Tongue (tissue), 2 donors: ENCODE measurements around the gene HHAT. TPM values are rescaled to one million over a fixed set of nuclear protein-coding genes. Genes with fewer than 3 reads are reported as not detected.
A peak's percentile ranks its signal among the peaks of the same experiment; 100 is the strongest.

Experiments used
- DNase-seq: peaks from one replicate; pipeline ENCODE4 v3.0.0-alpha.2; 2015
- total RNA-seq: library from RNA; depleted of rRNA; stranded (reverse); fragments of >200 nt; gene quantifications from one replicate; pipeline ENCODE4 v1.2.3, GENCODE V29; 2014

HHAT gene
- total RNA-seq, 1 donor from 2014 or later, result 8.3 TPM

DNA sequence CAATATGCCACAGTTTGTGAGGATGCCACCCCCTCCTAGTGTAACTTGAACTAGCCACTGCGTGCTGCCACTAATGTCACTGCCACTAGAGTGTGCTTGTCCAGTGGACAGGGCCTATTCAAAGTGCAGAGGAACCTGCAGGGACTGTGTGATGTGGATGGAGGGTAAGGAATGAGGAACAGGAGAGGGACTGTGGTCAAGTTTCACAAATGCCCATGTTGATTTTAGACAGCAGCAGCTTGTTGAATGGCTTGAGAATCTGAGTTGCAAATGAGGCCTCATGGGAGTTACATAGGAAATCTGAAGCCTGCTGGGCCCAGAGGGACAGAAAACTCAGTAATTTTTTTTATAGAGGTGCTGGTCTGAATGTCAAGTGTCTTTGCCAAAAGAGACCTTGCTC is 112.3 kb downstream of the HHAT start:
- no peak for DNase-seq

DNA sequence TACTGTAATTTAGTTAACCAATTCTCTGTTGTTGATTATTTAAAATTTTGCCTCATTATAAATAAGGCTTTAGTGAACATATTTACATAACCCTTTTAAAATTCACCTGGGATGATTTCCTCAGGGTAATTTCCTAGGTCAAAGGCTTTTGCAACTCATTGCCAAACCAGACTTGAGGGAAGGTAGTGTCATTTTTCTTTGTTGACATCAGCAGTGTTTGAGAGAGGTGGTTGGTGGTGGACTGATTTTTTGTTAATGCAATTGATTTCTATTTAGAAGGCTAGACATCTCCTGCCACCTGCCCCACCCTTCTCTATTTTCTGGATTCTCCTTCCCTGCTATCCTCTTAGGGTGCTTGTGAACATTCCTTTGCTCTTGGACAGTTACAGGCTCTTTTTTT is 116.8 kb downstream of the HHAT start:
- no peak for DNase-seq

DNA sequence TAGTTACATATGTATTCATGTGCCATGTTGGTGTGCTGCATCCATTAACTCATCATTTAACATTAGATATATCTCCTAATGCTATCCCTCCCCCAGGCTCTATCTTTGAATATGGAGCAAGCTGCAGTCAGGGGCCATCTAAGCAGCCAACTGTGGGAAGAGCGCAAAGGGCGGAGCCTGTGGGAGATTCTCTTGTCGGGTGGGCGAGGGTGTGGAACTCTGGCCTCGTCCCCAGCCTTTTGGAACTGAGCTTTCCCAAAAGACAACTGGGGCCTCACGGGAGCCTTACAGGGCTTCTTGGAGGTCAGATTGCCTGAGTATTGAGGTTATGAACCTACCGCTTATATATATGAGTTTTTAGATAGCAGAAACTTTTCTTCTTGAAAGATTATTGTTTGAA is 117.2 kb downstream of the HHAT start:
- no peak for DNase-seq

DNA sequence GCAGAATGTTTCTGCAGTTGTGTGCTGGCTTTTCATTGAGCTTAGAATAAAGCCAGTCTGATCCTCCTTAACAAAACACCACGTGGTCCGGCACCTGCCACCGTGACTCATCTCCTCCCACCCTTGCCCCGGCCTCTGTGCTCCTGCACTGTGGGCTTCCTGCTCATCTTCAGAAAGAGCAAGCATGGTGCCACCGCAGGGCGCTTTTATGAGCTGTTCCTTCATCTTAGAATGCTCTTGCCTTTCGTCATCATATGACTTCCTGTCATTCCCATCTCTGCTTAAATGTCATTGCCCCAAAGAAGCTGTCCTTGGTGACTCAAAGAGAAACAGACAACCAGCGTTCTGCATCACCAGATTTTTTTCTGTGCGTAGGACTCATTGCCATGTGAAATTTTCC is 117.8 kb downstream of the HHAT start:
- peak; percentile 54 for DNase-seq

DNA sequence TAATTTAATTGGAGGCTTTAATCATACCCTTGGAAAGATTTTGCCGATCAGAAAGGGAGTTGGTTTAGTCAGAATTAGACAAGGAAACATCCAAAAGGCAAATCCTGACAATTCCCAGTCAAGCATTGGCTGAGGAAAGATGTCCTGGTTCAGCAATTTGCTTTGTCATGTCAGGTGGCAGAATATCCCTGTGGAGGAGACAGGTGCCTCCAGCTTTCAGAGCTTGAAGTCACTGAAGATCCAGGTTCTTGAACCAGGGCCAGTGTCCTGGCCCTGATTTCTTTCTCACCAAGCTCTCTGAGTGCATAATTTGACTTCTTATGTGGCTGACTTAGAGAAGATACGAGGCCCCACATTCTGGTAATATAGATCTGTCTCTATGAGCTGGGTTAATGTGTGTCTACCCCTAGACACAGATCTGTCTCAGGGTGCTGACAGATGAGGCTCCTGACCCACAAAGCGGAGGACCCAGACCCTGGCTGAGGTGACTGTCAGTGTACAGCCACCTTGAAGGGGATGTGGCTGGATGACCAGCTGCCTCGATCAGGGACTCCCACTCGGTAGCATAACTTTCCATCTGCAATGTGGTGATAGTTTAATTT is 118.9 kb downstream of the HHAT start:
- no peak for DNase-seq

DNA sequence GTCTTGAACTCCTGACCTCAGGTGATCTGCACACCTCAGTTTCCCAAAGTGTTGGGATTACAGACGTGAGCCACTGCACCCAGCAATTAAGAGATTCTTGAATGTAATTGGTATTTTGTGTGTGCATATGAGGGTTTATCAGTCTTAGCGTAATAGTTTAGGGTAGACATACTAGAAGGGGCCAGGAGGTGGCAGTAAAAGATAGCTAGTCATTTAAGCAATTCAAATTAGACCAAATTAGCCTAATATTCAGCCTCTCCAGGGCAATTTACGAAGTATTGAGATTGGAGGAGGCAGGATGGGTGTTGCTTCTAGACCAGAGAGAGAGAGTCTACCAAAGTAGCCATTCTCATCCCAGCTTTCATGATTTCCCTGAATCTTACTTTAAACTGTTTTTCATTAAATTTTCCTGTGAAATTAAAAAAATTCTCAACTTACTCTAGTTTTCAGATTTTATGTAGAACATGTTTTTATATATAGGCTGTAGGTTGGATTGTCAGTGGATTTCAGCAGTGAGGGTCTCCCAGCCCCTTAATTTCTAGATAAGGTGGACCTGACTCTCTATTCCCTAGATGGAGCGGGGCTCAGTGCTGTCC is 119.7 kb downstream of the HHAT start:
- DNase-seq, result peak; percentile 76

DNA sequence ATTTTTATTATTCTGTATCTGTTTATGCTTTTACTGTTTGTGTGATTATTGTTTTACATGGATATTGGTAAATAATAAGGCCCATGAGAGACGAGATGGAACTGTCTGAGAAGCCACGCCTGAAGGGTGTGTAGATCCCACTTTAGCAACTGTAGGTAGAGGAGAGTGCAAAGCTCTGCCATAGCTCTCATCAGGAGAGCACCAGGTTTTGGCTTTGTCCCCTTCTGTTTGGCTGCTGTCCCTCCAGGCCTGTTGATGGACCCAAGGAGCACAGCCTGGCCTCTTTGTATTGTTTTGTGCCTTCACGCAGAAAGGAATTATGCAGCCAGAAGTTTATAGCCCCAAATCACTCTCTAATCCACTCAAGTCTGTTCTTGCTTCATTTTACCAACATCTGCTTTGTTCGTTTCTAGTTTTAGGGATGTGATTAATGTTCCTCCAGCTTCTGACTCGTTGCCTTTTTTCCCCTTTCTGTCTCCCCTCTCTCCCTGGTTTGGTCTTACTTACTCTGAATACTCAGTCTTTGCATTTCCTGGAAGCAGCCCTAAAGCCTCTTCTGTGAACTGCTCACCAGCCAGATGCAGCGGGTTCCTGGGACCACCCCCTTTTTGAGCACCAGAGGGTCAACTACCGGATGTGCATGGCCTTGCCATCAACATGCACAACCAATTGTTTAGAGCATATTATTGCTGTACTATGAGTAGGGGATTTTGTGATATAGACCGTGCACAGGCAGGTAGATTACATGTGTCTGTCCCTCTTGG is 127.3 kb downstream of the HHAT start:
- no peak for DNase-seq

DNA sequence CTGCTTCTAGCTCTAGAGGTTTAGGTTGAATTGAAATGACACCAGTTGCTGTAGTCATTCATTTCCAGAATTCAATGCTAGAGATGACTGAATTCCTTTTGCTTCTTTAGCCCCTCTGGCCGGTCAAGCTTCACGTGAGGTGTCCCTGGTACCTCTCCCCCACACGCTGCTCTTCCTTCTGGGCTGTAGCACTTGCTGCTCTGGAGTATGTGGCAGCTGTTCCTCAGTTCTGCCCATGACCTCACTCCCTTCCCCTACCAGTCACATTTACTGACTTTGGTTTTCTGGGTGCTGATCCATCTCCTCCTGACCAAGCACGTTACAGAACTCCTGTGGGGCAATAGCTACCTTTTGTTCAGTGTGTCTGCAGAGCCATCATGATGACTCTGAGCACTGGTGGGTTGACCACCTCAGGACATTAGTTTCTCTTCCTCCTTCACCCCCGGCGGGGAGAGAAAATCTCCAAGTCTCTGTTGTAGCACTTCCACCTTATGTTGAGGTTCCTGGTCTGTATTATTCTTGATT is 128.1 kb downstream of the HHAT start:
- no peak for DNase-seq

DNA sequence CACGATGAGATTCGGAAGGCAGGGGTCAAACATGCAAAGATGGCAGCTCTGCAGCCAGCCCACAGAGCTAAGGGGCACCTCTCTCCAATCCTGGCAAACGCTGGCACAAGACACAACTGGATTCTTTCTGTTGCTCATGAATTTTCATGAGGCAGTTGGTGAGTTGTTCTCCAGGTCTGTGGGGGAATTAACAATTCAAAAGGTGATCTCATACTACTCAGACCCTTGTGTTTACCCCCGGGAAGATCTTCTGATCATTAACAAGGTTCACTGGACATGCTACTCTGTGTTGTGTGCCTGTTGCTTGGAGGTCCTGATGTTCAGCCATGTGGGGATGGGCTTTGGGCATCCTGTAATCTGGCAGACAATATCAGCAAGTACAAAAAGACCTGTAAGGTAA is 128.9 kb downstream of the HHAT start:
- no peak for DNase-seq

DNA sequence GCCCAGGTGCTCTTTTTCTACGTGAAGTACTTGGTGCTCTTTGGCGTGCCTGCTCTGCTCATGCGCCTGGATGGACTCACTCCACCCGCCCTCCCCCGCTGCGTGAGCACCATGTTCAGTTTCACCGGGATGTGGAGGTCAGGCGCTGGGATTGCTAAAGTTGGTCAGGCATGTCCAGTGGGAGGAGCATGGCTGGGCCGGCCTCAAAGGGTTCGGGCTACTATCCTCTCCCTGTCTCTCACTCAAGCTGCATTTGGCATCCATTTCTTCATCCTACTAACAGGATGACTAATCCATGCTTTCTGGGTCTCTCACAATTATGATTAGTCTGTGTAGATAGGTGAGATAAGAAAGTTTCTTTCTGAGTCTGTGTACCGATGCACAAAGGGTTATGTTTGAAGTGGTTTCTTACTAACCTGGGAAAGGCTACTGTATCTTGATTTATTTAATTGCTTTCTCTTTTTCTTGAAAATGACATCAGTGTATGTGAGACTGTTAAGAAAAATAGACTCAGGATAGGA is 135.9 kb downstream of the HHAT start:
- DNase-seq, result no peak

DNA sequence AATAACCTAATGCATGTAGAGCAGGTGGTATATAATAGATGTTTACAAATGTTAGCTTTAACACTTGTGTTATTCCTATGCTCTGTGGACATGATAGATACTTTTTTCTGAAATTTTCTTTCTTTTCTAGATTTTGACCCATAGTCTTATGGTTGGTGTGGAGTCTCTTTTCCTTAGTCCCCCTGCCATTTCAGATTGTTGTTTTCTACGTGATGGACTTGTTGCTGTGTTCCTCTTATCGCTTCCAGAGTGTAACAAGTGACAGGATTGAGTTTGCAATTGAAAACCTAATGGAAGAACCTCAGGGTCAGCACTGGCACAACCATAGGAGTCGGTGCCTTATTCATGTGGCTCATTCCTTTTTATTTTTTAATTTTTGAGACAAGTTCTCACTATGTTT is 136.4 kb downstream of the HHAT start:
- no peak for DNase-seq

DNA sequence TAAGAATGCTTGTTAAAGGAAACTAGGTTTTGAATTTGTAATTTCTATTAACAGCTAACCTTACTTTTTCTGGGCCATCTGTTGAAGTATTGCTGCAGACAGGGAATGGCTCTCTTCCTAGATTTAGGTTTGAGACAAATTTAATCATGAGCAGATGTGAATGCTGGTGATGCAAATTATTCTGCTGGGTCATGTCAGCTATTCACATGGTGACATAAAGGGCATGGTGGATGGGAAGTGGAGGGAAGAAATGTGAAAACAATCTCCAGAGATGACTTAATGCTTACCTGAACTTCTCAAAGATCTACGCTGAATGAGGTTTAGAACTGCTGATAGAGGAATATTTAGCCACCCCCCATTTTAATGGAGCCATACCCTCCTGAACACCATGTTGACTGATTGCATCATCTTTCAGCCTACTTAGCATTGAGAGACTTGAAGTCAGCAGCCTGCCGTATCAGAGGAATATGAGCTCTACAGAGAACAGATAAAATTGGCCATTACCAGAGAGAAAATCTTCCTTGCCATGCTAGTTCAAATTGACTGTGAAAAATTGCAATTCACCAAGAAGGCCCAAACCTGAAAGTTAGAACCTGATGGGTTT is 138.8 kb downstream of the HHAT start:
- DNase-seq, result no peak

DNA sequence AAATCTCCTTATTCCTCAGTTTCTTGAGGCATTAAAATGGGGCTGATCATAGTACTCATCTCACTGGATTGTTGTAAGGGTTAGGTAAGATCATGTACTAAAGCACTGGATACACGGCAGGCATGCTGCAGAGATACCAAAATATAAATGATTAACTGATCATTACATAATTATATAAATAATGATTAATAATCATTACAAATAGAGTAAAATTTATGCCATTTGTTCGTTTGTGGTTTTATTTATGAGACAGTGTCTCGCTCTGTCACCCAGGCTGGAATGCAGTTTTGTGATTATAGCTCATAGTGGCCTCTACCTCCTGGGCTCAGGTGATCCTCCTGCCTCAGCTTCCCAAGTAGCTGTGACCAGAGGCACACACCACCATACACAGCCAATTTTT is 140.7 kb downstream of the HHAT start:
- no peak for DNase-seq

DNA sequence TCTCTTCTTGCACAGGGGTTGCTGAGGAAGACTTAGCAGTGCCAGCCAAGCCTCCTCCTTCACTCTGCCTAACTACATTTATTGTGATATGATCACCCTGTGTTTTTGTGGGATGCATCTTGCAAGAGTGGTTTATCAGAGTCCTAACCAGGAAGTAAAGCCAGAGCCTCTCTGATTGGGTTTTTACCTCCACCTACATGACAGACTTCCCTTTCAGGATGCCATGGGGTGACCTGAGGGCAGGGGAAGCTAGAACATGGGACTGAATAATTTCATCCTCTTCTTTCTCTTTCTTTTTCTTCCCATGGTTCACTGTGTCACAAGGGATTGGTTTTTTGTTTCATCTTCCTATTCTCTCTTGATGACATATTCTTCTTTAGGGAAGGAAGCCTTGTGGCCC is 146.6 kb downstream of the HHAT start:
- DNase-seq, result no peak

DNA sequence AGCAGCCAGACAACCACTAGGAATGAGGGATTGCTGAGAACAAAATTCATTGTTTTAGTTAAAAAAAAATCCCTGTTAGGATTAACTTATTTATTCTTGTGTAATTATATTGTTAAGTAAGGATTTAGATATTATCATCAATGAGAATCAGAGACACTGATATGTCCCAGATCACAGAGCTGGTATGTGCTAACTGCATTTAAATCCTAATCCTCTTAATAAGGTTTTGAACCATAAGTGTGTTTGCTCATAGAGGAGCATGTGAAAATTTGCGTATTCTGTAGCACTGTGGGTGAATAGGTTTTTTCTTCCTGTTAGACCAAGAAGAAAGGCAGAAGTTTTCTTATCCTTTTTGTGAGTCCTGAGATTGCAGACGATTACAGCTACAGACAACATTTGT is 147.1 kb downstream of the HHAT start:
- no peak for DNase-seq

DNA sequence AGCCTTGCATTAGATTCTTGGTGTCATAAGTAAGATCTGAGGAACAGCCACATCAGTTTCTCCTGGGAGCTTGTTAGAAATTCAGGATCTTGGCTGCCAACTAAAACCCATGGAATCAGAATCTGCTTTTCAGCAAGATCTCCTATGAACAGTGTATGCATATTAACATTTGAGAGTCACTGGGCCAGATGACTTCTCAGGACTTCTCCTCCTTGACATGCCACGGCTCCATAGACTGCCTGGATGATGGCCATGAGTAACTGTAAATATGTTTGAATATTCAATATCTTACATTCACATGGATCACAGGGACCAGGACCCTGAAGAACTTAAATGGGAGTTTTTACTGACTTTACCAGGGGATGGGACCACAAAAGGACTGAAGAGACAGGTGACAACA is 148.0 kb downstream of the HHAT start:
- no peak for DNase-seq

DNA sequence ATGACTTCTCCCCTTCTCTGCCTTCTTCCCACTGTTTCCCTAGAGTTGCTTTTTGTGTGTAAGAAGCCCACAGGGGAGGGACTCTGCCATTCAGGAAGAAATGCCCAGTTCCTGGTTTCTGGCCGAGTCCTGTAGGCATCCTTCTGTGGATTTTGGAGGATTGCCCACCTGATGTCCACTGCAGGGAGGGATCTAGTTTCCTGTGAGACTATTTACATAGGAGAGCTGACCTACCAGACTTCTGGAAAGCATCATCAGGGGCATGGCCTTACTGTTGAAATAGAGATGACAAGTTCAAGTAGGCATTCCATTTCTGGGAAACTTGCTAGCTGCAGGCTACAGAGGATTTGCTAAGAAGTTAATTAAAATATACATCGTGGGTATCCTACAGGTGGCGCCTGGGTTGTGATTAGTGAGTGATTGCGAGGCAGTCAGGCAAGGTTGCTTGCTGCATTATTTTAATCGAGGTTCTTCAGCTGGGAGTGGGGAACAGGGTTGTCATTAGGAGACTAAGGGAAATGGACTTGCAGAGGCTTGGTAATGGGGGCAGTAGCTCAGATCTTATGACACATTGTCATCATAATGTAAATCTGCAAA is 148.7 kb downstream of the HHAT start:
- no peak for DNase-seq

DNA sequence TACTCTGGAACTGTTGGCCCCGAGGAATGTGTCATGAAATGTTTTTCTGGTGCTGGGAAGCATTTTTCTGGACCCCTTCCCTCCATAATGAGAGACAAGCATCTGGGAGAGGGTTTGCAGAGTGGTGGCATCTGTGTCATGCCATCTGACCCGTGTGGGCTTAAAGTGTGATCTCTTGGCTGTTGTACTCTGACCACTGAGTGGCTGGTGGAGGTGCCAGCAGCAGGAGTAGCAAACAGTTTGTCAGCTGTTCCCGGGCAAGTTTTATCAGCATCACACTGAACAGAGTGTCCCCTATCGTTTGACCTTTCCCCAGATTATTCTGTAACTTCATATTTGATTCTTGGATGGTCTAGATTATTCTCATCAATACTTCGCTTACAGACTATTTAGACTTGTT is 150.1 kb downstream of the HHAT start:
- DNase-seq, result no peak

DNA sequence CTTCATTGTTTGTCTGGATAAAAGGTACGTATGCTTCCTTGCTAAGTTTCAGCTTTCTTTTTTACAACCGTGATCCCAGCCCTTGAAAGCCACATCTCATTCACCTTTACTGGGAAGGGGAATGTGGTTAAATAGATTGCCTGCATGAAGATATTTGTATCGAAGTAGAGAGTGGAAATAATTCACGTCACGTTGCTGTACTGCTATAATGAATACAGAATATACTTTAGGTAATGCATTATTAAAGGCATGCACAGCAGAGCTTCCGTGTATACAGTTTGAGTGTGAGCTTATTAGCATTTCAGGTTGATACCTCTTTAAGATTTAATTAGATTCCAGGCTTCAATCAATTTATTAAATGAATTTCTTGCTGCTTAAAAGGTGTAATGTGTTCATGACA is 153.8 kb downstream of the HHAT start:
- DNase-seq, result no peak

DNA sequence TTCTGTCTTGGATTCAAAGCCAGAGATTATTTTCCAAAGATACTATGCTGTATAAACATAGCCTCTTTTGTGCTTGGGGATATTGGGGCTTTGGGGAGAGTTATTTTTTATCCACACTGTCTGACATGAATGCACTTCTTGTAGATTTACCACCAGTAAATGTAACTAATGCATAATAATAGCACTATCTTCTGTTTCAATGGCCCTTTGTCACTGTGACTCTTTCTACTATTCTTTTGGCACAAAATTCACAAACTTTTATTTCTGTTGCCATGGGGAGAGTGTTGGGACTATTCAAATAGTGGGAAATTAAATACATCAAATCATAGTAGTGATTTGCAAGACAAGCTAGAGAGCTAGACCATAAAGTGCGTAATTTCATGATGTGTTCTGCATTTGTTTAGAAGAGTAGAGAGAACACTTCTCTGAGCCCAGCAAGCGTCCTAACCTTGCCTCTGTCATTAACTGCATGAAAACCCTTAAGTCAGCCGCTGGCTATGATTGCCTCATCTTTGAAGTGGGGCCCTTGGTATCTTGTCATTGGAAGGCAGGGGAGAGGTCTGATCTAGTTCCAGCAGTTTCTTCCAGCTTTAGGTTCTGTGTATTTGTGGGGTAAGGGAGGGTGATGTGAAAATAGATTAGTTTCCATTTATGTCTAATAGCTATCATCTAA is 154.4 kb downstream of the HHAT start:
- no peak for DNase-seq

DNA sequence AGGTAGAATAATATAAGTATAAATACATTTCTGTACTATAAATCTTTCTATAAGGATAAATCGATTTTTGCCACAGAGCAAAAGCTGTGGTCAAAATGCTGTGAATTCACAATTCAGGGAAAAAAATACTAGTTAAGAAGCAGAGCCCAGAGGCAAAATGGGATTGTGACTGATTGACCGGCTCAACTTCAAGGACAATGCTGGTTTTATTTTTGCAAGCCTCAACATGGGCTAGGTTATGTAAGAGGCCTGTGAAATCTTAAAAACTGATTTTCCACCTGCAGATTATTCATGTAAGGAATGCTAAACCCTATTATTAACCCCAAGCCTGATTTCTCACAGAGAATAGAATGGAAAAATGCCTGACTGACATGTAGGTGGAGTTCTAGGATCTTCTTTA is 155.1 kb downstream of the HHAT start:
- DNase-seq, result no peak

DNA sequence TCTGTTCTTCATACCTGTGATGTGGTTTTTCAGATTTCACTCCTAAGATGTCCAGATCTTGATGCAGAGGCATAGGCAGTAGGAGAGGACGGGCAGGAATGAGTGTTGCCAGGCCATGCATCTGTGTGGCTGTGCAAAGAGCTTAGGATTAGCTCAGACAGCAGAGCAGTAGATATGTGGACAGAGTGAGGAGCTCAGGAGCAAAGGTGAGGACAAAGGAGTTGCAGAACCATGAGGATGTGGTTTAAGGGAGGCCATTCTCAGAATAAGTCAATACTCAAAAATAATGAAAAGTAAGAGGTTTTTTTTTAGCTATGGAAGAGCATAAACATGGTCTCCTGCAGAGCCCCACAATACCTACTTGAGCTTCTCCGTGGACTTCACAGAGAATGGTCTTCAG is 158.3 kb downstream of the HHAT start:
- no peak for DNase-seq
